K562 (cell line): ENCODE results near the gene MAP3K4. TPM values are rescaled to one million over a fixed set of nuclear protein-coding genes. Genes with fewer than 3 reads are reported as not detected.

Source experiments
- C11orf30 ChIP-seq: fragments of 450-650 bp; IDR thresholded peaks from 2 replicates; pipeline ENCODE4 v1.6.1; 2016; ENCODE audit warnings: low read depth, mild to moderate bottlenecking
- ERF ChIP-seq: fragments of 450-650 bp; formaldehyde crosslinking; IDR thresholded peaks from 2 replicates; pipeline ENCODE4 v1.4.0; 2020; ENCODE audit warnings: mild to moderate bottlenecking, mixed read lengths
- IFI16 ChIP-seq: fragments of 250-450 bp; sonication (Bioruptor Pico); IDR thresholded peaks from 2 replicates; pipeline ENCODE4 v2.1.2; 2022; ENCODE audit warnings: mild to moderate bottlenecking, inconsistent platforms
- MAFF ChIP-seq: IDR thresholded peaks from 2 replicates; pipeline ENCODE4 v1.6.1; 2012; ENCODE audit warnings: low read length, improper control_type of control experiment
- NR2C2 ChIP-seq, 2 experiments: fragments of 200-800 bp in 1 of 2; sonication (Bioruptor generic) in 1 of 2; sonication (generic) in 1 of 2; formaldehyde crosslinking in 1 of 2; IDR thresholded peaks; 2 replicates each; pipeline versions ENCODE4 v1.6.1 to v1.8.0; 2016 to 2022; ENCODE audit warnings: mild to moderate bottlenecking in 1 of 2, missing compliant biosample characterization in 1 of 2, missing genetic modification characterization in 1 of 2, missing genetic modification reagents in 1 of 2
- POLR2H ChIP-seq: IDR thresholded peaks from 2 replicates; pipeline ENCODE4 v1.6.1; 2016; ENCODE audit warnings: missing genetic modification characterization, low read depth, mild to moderate bottlenecking, control low read depth, missing compliant biosample characterization, moderate library complexity
- PRPF4 ChIP-seq: fragments of 200-400 bp; formaldehyde crosslinking; IDR thresholded peaks from one replicate; pipeline ENCODE4 v1.6.1; 2017; ENCODE audit warnings: low read length, low read depth, mild to moderate bottlenecking; ENCODE audit not compliant: insufficient read depth, poor library complexity, severe bottlenecking
- RAD21 ChIP-seq, 2 experiments: fragments of 250-450 bp in 1 of 2; fragments of 450-650 bp in 1 of 2; sonication (Bioruptor Pico) in 1 of 2; formaldehyde crosslinking in 1 of 2; IDR thresholded peaks in 1 of 2; conservative IDR thresholded peaks in 1 of 2; 2 replicates each; pipeline versions ENCODE4 v1.4.0 to v1.8.0; 2020 to 2022; ENCODE audit warnings: mild to moderate bottlenecking in 2 of 2, moderate library complexity in 1 of 2
- RBM14 ChIP-seq: fragments of 200-400 bp; formaldehyde crosslinking; IDR thresholded peaks from 2 replicates; pipeline ENCODE4 v1.6.1; 2018; ENCODE audit warnings: low read depth, mild to moderate bottlenecking, low read length, moderate library complexity, borderline replicate concordance; ENCODE audit not compliant: insufficient read depth
- RBM25 ChIP-seq: fragments of 200-400 bp; formaldehyde crosslinking; IDR thresholded peaks from 2 replicates; pipeline ENCODE4 v1.6.1; 2018; ENCODE audit warnings: low read length, low read depth, moderate library complexity; ENCODE audit not compliant: severe bottlenecking
- RNF2 ChIP-seq: sonication (generic); IDR thresholded peaks from 2 replicates; pipeline ENCODE4 v1.6.1; 2016
- STAT5A ChIP-seq: IDR thresholded peaks from 2 replicates; pipeline ENCODE4 v1.6.1; 2012; ENCODE audit warnings: low read length, inconsistent platforms, borderline replicate concordance
- polyA plus RNA-seq, 8 experiments: library from polyadenylated mRNA; depleted of rRNA in 4 of 8; stranded (reverse) in 5 of 8; unstranded in 3 of 8; fragments of >200 nt; fragmentation: Nextera tagmentation in 2 of 8; fragmentation: Illumina TruSeq in 1 of 8; extraction: Ambion mirVana in 2 of 8; extraction: Trizol in 1 of 8; gene quantifications; 2 replicates each; pipeline versions ENCODE4 v1.2.1 to v1.2.3, GENCODE V29; 2011 to 2014; ENCODE audit warnings: inconsistent platforms in 1 of 8, missing spikeins in 1 of 8
- total RNA-seq, 7 experiments: library from RNA; depleted of rRNA in 6 of 7; stranded (reverse); fragments of >200 nt in 6 of 7; fragmentation: Illumina TruSeq in 2 of 7; extraction: Trizol in 2 of 7; gene quantifications; 2 replicates each; pipeline versions ENCODE4 v1.2.1 to v1.2.3, GENCODE V29; 2011 to 2021; ENCODE audit warnings: low replicate concordance in 1 of 7
- TF ChIP-seq, protein P1 (sequence below): fragments of 450-650 bp; IDR thresholded peaks from 2 replicates; pipeline ENCODE4 v1.6.1; 2016
- TF ChIP-seq, protein P2 (sequence below): sonication (generic); formaldehyde crosslinking; IDR thresholded peaks from 2 replicates; pipeline ENCODE4 v1.8.0; 2023; ENCODE audit warnings: mild to moderate bottlenecking, missing genetic modification reagents
- TF ChIP-seq, protein P3 (sequence below): fragments of 250-450 bp; sonication (Bioruptor Pico); IDR thresholded peaks from 2 replicates; pipeline ENCODE4 v1.5.0; 2021

Gene MAP3K4
- total and polyA plus RNA-seq, 9 of the 15 experiments (the other 6 are each of a cell fraction or from before 2014, with no cell fraction given) = 21.0 to 77.2 (median 48.9) TPM

DNA sequence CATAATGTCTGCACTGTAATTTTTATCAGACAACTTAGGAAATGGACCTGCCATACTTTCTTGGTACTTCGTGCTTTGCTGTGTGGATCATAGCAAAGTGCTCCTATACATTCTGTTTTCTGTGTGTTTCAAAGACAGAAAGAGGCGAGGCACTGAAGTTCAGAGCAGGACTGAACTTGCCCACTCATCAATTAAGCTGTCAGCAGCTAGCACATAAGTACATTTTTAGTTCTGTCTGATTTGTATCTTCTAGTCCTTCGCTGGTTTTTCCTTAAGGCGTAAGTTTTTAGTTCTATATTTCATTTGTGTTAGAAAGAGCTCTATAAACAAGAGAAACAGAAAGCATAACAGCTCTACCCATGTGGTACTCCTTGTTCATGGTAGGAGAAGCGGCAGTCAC is 42.1 kb downstream of the MAP3K4 start (continued):
- no peak for TF ChIP-seq RBM14
- TF ChIP-seq PRPF4 = no peak
- no peak for TF ChIP-seq ERF (CRISPR knock-in tag)
- TF ChIP-seq, protein P1, sequence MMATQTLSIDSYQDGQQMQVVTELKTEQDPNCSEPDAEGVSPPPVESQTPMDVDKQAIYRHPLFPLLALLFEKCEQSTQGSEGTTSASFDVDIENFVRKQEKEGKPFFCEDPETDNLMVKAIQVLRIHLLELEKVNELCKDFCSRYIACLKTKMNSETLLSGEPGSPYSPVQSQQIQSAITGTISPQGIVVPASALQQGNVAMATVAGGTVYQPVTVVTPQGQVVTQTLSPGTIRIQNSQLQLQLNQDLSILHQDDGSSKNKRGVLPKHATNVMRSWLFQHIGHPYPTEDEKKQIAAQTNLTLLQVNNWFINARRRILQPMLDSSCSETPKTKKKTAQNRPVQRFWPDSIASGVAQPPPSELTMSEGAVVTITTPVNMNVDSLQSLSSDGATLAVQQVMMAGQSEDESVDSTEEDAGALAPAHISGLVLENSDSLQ = peak; percentile 85
- TF ChIP-seq IFI16 = no peak
- peak; percentile 40; the same call in 1 of the 2 replicates for TF ChIP-seq RNF2
- TF ChIP-seq, protein P2, sequence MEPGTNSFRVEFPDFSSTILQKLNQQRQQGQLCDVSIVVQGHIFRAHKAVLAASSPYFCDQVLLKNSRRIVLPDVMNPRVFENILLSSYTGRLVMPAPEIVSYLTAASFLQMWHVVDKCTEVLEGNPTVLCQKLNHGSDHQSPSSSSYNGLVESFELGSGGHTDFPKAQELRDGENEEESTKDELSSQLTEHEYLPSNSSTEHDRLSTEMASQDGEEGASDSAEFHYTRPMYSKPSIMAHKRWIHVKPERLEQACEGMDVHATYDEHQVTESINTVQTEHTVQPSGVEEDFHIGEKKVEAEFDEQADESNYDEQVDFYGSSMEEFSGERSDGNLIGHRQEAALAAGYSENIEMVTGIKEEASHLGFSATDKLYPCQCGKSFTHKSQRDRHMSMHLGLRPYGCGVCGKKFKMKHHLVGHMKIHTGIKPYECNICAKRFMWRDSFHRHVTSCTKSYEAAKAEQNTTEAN (CRISPR knock-in tag) = no peak
- TF ChIP-seq RBM25 = no peak
- TF ChIP-seq RAD21 (CRISPR knock-in tag; conservative IDR thresholded peaks at IDR 0.05 in 1 of 2, IDR thresholded peaks at IDR 0.05 in 1 of 2) = peak in 1 of 2 experiments; percentile 13; a peak in 2 of 4 replicates
- TF ChIP-seq C11orf30 = peak; percentile 86
- TF ChIP-seq STAT5A = no peak
- no peak for TF ChIP-seq POLR2H (tag)
- peak; percentile 56 for TF ChIP-seq MAFF
- TF ChIP-seq, protein P3, sequence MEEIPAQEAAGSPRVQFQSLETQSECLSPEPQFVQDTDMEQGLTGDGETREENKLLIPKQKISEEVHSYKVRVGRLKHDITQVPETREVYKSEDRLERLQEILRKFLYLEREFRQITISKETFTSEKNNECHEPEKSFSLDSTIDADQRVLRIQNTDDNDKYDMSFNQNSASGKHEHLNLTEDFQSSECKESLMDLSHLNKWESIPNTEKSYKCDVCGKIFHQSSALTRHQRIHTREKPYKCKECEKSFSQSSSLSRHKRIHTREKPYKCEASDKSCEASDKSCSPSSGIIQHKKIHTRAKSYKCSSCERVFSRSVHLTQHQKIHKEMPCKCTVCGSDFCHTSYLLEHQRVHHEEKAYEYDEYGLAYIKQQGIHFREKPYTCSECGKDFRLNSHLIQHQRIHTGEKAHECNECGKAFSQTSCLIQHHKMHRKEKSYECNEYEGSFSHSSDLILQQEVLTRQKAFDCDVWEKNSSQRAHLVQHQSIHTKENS (CRISPR knock-in tag) = no peak
- no peak for TF ChIP-seq NR2C2 (CRISPR knock-in tag; IDR thresholded peaks at IDR 0.05)
- TF ChIP-seq NR2C2 (tag; IDR thresholded peaks at IDR 0.05) = peak; percentile 30; the same call in 1 of the 2 replicates
